ENCODE results near the gene SLCO2A1.

GRCh38 chr3:134072881-134073582, 43.3 kb upstream of the SLCO2A1 start:
- TF ChIP-seq, protein P1, sequence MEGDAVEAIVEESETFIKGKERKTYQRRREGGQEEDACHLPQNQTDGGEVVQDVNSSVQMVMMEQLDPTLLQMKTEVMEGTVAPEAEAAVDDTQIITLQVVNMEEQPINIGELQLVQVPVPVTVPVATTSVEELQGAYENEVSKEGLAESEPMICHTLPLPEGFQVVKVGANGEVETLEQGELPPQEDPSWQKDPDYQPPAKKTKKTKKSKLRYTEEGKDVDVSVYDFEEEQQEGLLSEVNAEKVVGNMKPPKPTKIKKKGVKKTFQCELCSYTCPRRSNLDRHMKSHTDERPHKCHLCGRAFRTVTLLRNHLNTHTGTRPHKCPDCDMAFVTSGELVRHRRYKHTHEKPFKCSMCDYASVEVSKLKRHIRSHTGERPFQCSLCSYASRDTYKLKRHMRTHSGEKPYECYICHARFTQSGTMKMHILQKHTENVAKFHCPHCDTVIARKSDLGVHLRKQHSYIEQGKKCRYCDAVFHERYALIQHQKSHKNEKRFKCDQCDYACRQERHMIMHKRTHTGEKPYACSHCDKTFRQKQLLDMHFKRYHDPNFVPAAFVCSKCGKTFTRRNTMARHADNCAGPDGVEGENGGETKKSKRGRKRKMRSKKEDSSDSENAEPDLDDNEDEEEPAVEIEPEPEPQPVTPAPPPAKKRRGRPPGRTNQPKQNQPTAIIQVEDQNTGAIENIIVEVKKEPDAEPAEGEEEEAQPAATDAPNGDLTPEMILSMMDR (IDR thresholded peaks at IDR 0.05) = no peak
- no peak for TF ChIP-seq POLR2A (IDR thresholded peaks at IDR 0.05)

Measured in lower leg skin (tissue), 3 donors.